Lower lobe of right lung (tissue), 2 donors: ENCODE results near the gene CCNY. TPM values are rescaled to one million over a fixed set of nuclear protein-coding genes. Genes with fewer than 3 reads are reported as not detected.

Experiments used
- ATAC-seq, 2 donors: fragments of 200-7000 bp; cut with Tn5 transposase; one replicate each; pipeline ENCODE4 v1.9.1; 2020 to 2022; ENCODE audit warnings: mild to moderate bottlenecking in 2 of 2, moderate library complexity in 2 of 2
- DNase-seq: peaks from one replicate; pipeline ENCODE4 v3.0.0-alpha.2; 2020
- H3K27ac ChIP-seq: fragments of 200-600 bp; one replicate; pipeline ENCODE4 v1.8.0; 2022
- H3K27me3 ChIP-seq: fragments of 200-600 bp; one replicate; pipeline ENCODE4 v1.8.0; 2022; ENCODE audit warnings: low read depth
- H3K36me3 ChIP-seq: fragments of 200-600 bp; one replicate; pipeline ENCODE4 v1.8.0; 2022; ENCODE audit warnings: mild to moderate bottlenecking
- H3K4me1 ChIP-seq: fragments of 200-600 bp; one replicate; pipeline ENCODE4 v1.8.0; 2022
- H3K4me3 ChIP-seq: fragments of 200-600 bp; one replicate; pipeline ENCODE4 v1.8.0; 2022; ENCODE audit warnings: mild to moderate bottlenecking
- H3K9me3 ChIP-seq: fragments of 200-600 bp; one replicate; pipeline ENCODE4 v1.8.0; 2022
- CTCF ChIP-seq: fragments of 200-600 bp; IDR thresholded peaks from one replicate; pipeline ENCODE4 v1.8.0; 2022; ENCODE audit warnings: antibody characterized with exemption, mild to moderate bottlenecking
- intact Hi-C: fragments of 100-400 bp; cut with DNase I; formaldehyde crosslinking; loops from one replicate; pipeline ENCODE4 v1.11.0; 2022
- total RNA-seq: library from RNA; stranded (reverse); fragmentation: NEBNext Ultra II Directional; extraction: Animal tissue kit (Norgen Biotek cat#: 25700); gene quantifications from one replicate; pipeline ENCODE4 v1.2.1, GENCODE V29; 2021
- donor health status: DM: no; HTN: yes; CAD: no; lungs with severe emphysema.

The CCNY gene
- total RNA-seq, 1 donor from 2014 or later, result 64.5 TPM

- peaks cover 6% of the 10 kb centered on the region for H3K4me1 ChIP-seq
- no peak for TF ChIP-seq CTCF
- H3K36me3 ChIP-seq, result no peaks in the 10 kb centered on the region
- H3K4me3 ChIP-seq, result no peak overlapping the region
- intact Hi-C loops, result no loop called here
- no peak for DNase-seq
- no peak overlapping the region for H3K27ac ChIP-seq
- peaks cover 27% of the 10 kb centered on the region for H3K27me3 ChIP-seq
- ATAC-seq, result no peak
- H3K9me3 ChIP-seq, result no peaks in the 10 kb centered on the region
Observed at GRCh38 chr10:35612385-35613106, 276.2 kb downstream of the CCNY start.

GRCh38 chr10:35613107-35613440, 276.8 kb downstream of the CCNY start:
- Histone ChIP-seq H3K27ac (no peak overlapping the region), H3K36me3 (no peaks in the 10 kb centered on the region), H3K27me3 (peaks cover 22% of the 10 kb centered on the region), H3K9me3 (no peaks in the 10 kb centered on the region), H3K4me3 (no peak overlapping the region), H3K4me1 (peaks cover 2% of the 10 kb centered on the region)
- intact Hi-C loops, result no loop called here
- DNase-seq (no peak), ATAC-seq (no peak)
- no peak for TF ChIP-seq CTCF

- H3K4me3 ChIP-seq, result no peak overlapping the region
- H3K9me3 ChIP-seq, result no peaks in the 10 kb centered on the region
- DNase-seq (no peak), ATAC-seq (no peak)
- H3K27me3 ChIP-seq, result peaks cover 15% of the 10 kb centered on the region
- no peaks in the 10 kb centered on the region for H3K4me1 ChIP-seq
- peak; percentile 29 for TF ChIP-seq CTCF
- H3K36me3 ChIP-seq, result no peaks in the 10 kb centered on the region
- intact Hi-C loops, result no loop called here
- no peak overlapping the region for H3K27ac ChIP-seq
Observed at GRCh38 chr10:35613597-35614226, 277.4 kb downstream of the CCNY start.

- no peak for ATAC-seq
Observed at GRCh38 chr10:35614312-35614711, 278.0 kb downstream of the CCNY start.

More at GRCh38 chr10:35614312-35614711, 278.0 kb downstream of the CCNY start:
- intact Hi-C loops, result no loop called here
- Histone ChIP-seq H3K4me3 (no peak overlapping the region), H3K27ac (no peak overlapping the region), H3K9me3 (no peaks in the 10 kb centered on the region), H3K27me3 (peaks cover 9% of the 10 kb centered on the region), H3K4me1 (no peaks in the 10 kb centered on the region), H3K36me3 (no peaks in the 10 kb centered on the region)
- TF ChIP-seq CTCF, result no peak
- DNase-seq, result no peak

Other genes starting within 250 kb of the CCNY start
- gene CUL2, start 246.2 kb upstream of the CCNY start, total RNA-seq, result 36.4 TPM
- gene CREM, start 209.7 kb upstream of the CCNY start, total RNA-seq, result 19.3 TPM